ENCODE measurements around the gene ARL17A. TPM values are rescaled to one million over a fixed set of nuclear protein-coding genes. Genes with fewer than 3 reads are reported as not detected.
"Not testable (repeated sequence)": the region's sequence is repeated elsewhere in the genome, so short reads cannot be mapped to it uniquely, and the experiment has no call there.

Gene ARL17A
- 2.4 and 2.6 TPM in 2 replicates for total RNA-seq (2014; rRNA removed; shearing (Covaris generic))
- polyA plus RNA-seq (2015; cell fraction: cytosol; rRNA removed) = 2.2 and 2.4 TPM in 2 replicates
- polyA plus RNA-seq (2015; cell fraction: nucleus; rRNA removed) = 33.3 and 45.2 TPM in 2 replicates

DNA sequence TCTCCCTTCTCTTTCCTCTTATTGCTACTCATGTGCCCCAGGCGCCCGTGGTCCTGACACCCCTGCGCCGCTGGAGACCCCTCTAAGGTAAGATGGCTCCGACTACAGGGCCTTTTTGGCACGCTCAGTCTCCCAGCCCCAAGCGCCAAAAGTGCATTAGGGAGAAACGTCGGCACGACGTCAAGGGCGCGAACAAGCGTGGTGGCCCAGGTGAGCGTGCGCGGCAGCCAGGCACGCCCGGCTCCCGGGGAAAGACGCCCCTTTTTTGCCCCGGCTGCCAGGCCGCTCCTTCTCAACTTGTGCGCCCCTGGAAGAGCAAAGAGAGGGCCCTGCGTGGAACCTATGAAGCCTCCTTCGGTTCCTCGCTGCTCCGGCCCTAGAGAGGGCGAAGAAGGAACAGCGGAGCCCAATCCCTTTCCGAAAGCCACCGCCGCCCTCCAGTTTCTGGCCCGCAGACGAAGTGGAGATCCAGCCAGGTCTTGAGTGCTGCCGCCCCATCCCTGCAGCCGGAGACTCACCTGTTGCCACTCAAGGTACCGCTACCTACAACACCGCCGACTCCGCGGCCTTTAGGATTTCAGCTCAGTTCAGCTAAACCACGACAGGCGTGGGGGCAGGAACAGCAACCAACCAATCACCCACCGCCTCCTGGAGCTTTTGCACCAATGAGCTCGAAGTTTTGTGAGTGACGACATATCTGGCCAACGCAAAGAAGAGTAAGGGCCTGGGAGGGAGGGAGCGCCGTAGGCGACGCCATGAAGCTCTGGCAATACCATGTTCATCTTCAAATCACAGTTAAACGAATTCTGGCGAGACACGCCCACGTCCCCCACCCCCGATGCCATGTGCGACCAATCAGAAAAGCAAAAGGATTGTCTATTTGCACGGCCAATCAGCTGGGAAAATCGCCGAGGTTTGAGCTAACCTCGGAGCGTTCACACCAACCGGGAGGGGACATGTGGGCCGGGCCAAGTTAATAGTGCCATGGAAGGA is at the start of gene ARL17A:
ARL17A (minus strand) TSS at position 609 of the 993 bp plus-strand sequence. CDS start 3,369 bp downstream, outside the sequence.
- DNase-seq (ENCODE audit: low read depth, low spot score); in situ Hi-C loops (cut with HindIII; ENCODE audit: low pct_unique_long_range_greater_than_20kb, low sequenced_read_pairs): not testable (repeated sequence)

- in situ Hi-C loops (cut with HindIII; ENCODE audit: low pct_unique_long_range_greater_than_20kb, low sequenced_read_pairs); DNase-seq (ENCODE audit: low read depth, low spot score): not testable (repeated sequence)
Measured at GRCh38 chr17:46628753-46629436, 49.4 kb upstream of the ARL17A start.

DNA sequence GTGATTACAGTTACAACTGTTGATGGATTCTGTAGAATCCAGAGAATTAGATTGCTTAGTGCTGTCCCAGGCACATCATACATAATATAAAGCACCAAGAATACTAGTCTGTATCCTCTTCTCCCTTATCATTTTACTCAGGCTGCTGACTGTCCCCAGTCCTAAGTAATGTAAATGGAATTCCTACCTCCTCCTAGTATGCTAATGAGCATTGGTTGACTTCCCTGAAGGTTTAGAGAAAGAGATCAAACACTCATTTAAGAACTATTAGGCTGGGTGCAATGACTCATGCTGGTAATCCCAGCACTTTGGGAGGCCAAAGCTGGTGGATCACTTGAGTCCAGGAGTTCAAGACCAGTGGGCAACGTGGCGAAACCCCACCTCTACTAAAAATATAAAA is 48.0 kb upstream of the ARL17A start:
- in situ Hi-C loops (cut with HindIII; ENCODE audit: low pct_unique_long_range_greater_than_20kb, low sequenced_read_pairs); DNase-seq (ENCODE audit: low read depth, low spot score): not testable (repeated sequence)

DNA sequence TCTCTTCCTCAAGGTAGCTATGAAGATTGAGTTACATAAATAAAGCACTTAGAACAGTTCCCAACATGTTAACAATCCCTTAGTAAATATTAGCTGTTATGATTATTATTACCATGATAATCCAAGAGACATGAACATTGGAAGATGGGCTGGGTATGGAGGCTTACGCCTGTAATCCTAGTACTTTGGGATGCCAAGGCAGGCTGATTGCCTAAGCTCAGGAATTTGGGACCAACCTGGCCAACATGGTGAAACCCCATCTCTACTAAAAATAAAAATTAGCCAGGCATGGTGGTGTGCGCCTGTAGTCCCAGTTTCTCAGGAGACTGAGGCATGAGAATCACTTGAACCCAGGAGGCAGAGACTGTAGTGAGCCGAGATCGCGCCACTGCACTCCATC is 45.2 kb upstream of the ARL17A start:
- in situ Hi-C loops (cut with HindIII; ENCODE audit: low pct_unique_long_range_greater_than_20kb, low sequenced_read_pairs) = not testable (repeated sequence)

DNA sequence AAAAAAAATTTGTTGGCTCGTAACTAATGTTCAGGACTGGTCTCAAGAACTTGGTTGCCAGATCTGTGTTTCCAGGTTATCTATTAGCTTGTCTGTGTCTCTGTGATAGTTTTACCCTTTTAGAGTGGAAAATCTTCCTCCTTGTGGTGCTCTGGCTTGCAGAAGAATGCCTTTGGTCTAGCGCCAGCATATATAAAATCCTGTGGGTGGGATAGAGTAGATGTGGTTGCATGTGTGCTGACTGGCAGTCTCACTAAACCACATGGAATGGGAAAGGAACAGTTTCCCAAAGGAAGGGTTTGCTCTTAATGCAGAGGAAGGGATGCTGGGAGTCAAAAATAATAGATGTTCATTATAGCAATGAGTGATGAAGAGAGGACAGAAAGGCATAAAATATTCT is 44.3 kb upstream of the ARL17A start:
- DNase-seq (ENCODE audit: low read depth, low spot score); in situ Hi-C loops (cut with HindIII; ENCODE audit: low pct_unique_long_range_greater_than_20kb, low sequenced_read_pairs): not testable (repeated sequence)

More for the DNA sequence above, 45.2 kb upstream of the ARL17A start:
- DNase-seq (ENCODE audit: low read depth, low spot score) = not testable (repeated sequence)

DNA sequence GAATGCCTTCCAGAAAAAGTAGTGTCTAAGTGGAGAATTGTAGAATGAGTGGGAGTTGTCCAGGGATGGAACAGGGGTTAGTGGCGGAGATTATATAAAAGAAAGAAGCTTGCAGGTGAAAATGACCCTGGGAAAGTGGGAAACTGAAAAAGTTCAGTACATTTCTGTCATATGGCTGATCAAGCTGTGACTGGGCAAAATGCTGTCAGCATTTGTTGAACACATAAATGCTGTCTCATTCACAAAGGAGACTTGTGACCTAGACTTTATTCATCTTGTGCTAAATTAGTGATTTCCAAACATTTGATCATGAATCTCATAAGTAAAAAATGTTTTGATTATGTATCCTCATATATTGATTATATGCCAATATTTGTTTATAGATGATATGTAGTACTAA is 39.5 kb upstream of the ARL17A start:
- DNase-seq (ENCODE audit: low read depth, low spot score); in situ Hi-C loops (cut with HindIII; ENCODE audit: low pct_unique_long_range_greater_than_20kb, low sequenced_read_pairs): not testable (repeated sequence)

DNA sequence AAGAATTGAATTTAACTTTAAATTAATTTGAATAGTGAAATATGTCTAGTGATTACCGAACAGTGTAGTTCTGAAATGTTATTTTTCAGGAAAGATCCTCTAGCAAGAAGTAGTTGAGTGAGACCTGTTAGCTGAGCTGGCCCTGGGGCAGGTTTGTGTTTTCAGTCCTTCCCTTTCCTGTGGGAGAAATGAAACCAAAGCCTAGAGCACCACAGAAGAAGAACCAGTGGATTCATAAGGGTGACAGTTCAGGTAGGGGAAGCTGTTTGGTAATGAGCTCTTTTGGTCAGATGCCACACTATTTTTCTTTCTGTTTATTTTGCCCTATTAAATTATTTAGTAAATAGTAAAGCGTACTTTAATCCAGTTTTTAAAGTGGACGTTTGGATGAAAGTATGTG is 37.6 kb upstream of the ARL17A start:
- DNase-seq (ENCODE audit: low read depth, low spot score); in situ Hi-C loops (cut with HindIII; ENCODE audit: low pct_unique_long_range_greater_than_20kb, low sequenced_read_pairs): not testable (repeated sequence)

DNA sequence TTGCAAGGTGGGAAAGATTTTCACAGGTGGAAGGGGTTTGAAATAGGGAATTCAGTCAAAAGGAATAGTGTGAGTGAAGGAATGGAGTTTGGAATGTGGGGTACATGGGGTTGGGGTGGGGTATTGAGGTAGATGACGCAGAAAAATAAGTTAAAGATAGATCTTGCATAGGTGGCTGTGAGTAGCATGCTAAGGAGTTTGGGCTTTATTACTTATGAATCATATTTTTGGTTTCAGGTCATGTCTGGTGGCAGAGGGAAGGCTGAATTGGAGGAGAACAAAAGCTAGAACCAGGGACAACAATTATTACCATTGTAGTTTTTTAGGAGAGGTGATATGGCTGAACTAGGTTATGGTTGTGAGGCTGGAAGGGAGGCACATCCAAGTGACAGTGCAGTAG is 34.4 kb upstream of the ARL17A start:
- in situ Hi-C loops (cut with HindIII; ENCODE audit: low pct_unique_long_range_greater_than_20kb, low sequenced_read_pairs); DNase-seq (ENCODE audit: low read depth, low spot score): not testable (repeated sequence)

GRCh38 chr17:46611304-46611703 is 31.8 kb upstream of the ARL17A start:
- in situ Hi-C loops (cut with HindIII; ENCODE audit: low pct_unique_long_range_greater_than_20kb, low sequenced_read_pairs); DNase-seq (ENCODE audit: low read depth, low spot score): not testable (repeated sequence)

DNA sequence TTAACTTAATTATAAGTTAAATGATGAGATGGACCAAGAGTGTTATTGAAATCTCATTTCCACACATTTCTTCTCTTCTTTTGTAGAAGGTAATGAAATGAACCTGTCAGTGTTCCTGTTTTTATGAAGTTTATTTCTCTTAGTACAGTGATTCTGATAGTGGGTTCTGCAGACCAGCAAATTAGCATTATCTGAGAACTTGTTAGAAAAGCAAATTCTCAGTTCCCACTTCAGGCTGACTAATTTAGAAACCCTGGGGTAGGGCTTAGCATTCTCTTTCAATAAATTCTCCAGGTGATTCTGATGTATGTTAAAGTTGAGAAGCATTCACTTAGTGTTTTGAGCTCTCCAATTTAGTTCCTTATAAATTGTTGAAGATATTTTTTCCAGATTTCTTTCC is 23.6 kb upstream of the ARL17A start:
- in situ Hi-C loops (cut with HindIII; ENCODE audit: low pct_unique_long_range_greater_than_20kb, low sequenced_read_pairs); DNase-seq (ENCODE audit: low read depth, low spot score): not testable (repeated sequence)

DNA sequence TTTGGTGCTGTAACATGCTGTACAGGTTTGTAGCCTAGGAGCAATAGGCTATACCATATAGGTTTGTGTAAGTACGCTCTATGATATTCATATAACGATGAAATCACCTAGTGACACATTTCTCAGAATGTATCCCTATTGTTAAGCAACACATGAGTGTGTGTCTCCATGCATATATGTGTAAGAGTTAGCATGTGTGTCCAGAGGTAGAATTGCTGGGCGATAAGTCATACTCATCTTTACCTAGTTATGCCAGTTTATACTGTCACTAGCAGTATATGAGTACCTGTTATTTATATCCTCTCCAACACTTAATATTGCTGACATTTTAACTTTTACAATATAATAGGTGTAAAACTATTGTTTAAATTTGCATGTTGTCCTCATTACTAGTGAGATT is 21.3 kb upstream of the ARL17A start:
- DNase-seq (ENCODE audit: low read depth, low spot score); in situ Hi-C loops (cut with HindIII; ENCODE audit: low pct_unique_long_range_greater_than_20kb, low sequenced_read_pairs): not testable (repeated sequence)

GRCh38 chr17:46598344-46598931 is 18.9 kb upstream of the ARL17A start:
- DNase-seq (ENCODE audit: low read depth, low spot score); in situ Hi-C loops (cut with HindIII; ENCODE audit: low pct_unique_long_range_greater_than_20kb, low sequenced_read_pairs): not testable (repeated sequence)

GRCh38 chr17:46591332-46591731 is 11.8 kb upstream of the ARL17A start:
- in situ Hi-C loops (cut with HindIII; ENCODE audit: low pct_unique_long_range_greater_than_20kb, low sequenced_read_pairs); DNase-seq (ENCODE audit: low read depth, low spot score): not testable (repeated sequence)

DNA sequence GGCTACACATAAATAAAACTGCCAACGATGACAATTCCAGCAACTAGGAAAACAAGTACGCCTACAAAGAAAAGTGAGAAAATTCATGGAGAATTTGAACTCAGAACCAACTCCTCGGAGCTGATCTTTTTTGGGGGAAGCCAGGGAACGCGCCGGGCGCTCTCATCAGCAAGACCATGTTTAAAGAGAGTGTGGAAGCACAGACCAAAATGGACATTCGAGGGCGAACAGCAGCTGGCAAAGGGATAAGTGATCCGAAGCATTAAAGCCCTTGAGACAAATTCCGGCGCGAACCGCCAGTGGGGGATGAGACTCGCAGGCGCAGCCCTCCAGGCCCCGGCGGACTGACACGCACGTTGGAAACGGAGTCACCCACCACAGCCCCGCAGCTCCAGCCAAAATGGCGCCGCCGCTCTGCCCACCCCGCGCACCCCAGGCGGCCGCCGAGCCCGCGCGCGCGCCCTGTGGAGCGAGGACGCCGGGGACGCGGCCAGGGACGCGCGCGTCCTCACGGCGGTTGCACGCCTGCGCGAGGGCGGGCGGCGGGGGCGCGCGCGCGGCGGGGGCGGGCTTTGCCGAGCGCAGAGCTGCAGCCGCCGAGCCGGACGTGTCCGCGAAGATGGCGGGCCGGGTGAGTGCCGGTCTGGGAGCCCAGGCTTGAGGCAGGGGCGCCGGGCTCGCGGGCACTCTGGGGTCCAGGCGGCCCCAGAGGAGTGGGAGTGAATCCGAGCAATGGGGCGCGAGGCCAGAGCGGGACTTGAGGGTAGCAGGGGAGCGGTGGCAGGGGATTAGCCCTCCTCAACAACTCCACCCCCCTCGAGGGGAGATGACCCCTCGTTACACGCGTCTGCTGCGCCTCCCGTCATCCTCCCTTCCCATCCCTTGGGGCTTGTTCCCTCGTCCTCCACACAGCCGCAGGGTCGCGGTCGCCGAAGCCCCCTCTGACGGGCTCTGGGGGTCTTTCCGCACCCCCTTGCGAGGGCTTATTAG is 11.0 kb upstream of the ARL17A start, which contains the start of gene NSF:
NSF (plus strand) TSS at position 513 of the 990 bp plus-strand sequence; CDS start at position 620, 107 bp downstream.
- in situ Hi-C loops (cut with HindIII; ENCODE audit: low pct_unique_long_range_greater_than_20kb, low sequenced_read_pairs); DNase-seq (ENCODE audit: low read depth, low spot score): not testable (repeated sequence)

DNA sequence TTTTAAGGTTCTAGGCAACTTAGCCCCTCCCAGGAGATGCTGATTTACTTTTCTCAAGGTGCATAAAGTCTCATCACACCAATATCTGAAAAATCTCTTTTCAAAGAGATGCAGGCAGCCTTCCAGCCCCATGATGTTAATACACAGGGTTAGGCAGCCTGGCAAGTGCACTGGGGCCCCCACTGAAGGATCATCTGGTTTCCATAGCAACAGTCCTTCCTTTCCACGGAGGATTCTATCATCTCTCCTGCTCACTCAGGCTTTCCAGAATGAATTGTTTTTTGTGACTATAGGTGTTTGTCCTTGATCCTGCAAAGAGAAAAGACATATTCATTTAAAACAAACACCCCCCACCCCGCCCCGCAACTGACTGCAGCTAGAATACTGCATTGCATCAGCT is 6.0 kb upstream of the ARL17A start:
- in situ Hi-C loops (cut with HindIII; ENCODE audit: low pct_unique_long_range_greater_than_20kb, low sequenced_read_pairs); DNase-seq (ENCODE audit: low read depth, low spot score): not testable (repeated sequence)

DNA sequence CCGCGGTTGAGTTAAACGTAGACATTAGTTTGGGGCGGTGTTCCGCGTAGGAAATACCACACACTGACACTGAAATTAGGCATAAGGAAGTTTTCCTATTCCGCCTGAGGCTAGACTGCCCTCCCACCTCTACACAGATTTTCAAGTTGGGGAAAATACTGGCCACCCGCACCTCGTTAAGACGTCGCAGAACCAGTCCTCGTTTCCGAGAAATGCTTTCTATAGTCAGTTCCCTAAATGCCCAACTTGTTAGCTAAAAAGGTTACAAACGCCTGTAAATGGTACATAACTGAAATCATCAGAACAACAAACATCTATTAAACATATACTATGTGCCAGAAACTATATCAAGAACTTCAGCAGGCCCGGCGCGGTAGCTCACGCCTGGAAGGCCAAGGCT is 591 bp upstream of the ARL17A start:
- DNase-seq (ENCODE audit: low read depth, low spot score); in situ Hi-C loops (cut with HindIII; ENCODE audit: low pct_unique_long_range_greater_than_20kb, low sequenced_read_pairs): not testable (repeated sequence)
